Measurements from ENCODE around the gene PROP1. TPM values are rescaled to one million over a fixed set of nuclear protein-coding genes. Genes with fewer than 3 reads are reported as not detected.

Gene PROP1
- total and polyA plus RNA-seq, 10 donors = not detected

- no peaks in the 10 kb centered on the region for H3K36me3 ChIP-seq
- WGBS, 5 donors = 23 to 52% (median 35%) methylated on average over 20 to 46 of the region's 46 CpGs
Observed at GRCh38 chr5:177983763-177984583, 12.1 kb downstream of the PROP1 start.

GRCh38 chr5:177982956-177983355 lies 13.1 kb downstream of the PROP1 start:
- WGBS, 5 donors = 78 to 93% (median 90%) methylated on average over 5 of the region's 5 CpGs
- H3K4me1 ChIP-seq = peaks cover 0 to 24% (median 6%) of the 10 kb centered on the region in 6 donors
- H3K4me3 ChIP-seq = no peak overlapping the region
- TF ChIP-seq POLR2A (IDR thresholded peaks at IDR 0.05) = no peak
- TF ChIP-seq POLR2AphosphoS5 (IDR thresholded peaks at IDR 0.05) = no peak
- TF ChIP-seq, protein P1, sequence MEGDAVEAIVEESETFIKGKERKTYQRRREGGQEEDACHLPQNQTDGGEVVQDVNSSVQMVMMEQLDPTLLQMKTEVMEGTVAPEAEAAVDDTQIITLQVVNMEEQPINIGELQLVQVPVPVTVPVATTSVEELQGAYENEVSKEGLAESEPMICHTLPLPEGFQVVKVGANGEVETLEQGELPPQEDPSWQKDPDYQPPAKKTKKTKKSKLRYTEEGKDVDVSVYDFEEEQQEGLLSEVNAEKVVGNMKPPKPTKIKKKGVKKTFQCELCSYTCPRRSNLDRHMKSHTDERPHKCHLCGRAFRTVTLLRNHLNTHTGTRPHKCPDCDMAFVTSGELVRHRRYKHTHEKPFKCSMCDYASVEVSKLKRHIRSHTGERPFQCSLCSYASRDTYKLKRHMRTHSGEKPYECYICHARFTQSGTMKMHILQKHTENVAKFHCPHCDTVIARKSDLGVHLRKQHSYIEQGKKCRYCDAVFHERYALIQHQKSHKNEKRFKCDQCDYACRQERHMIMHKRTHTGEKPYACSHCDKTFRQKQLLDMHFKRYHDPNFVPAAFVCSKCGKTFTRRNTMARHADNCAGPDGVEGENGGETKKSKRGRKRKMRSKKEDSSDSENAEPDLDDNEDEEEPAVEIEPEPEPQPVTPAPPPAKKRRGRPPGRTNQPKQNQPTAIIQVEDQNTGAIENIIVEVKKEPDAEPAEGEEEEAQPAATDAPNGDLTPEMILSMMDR (IDR thresholded peaks at IDR 0.05 in 8 of 11, conservative IDR thresholded peaks at IDR 0.05 in 3 of 11) = no peak
- no peaks in the 10 kb centered on the region for H3K36me3 ChIP-seq
- H3K27ac ChIP-seq = no peak overlapping the region
- intact Hi-C loops (cut with DNase I; ENCODE audit: low total_unique reads) = no loop called here
- DNase-seq = no peak
- no peaks in the 10 kb centered on the region for H3K9me3 ChIP-seq
- H3K27me3 ChIP-seq (replicated peaks in 1 of 7) = peaks cover 4 to 74% (median 48%) of the 10 kb centered on the region in 7 donors

More at GRCh38 chr5:177983763-177984583, 12.1 kb downstream of the PROP1 start:
- H3K4me3 ChIP-seq = peak overlapping the region in 3 of 8 donors; percentile 22 to 49 (median 25)
- TF ChIP-seq, protein P1 (IDR thresholded peaks at IDR 0.05 in 8 of 11, conservative IDR thresholded peaks at IDR 0.05 in 3 of 11) = peak in 1 of 11 experiments; percentile 16
- TF ChIP-seq POLR2A (IDR thresholded peaks at IDR 0.05) (no peak), POLR2AphosphoS5 (IDR thresholded peaks at IDR 0.05) (no peak)
- H3K9me3 ChIP-seq = no peaks in the 10 kb centered on the region
- no peak overlapping the region for H3K27ac ChIP-seq
- peaks cover 0 to 24% (median 6%) of the 10 kb centered on the region in 6 donors for H3K4me1 ChIP-seq
- intact Hi-C loops (cut with DNase I; ENCODE audit: low total_unique reads) = no loop called here
- DNase-seq = no peak
- peaks cover 4 to 75% (median 48%) of the 10 kb centered on the region in 7 donors for H3K27me3 ChIP-seq (replicated peaks in 1 of 7)

DNA sequence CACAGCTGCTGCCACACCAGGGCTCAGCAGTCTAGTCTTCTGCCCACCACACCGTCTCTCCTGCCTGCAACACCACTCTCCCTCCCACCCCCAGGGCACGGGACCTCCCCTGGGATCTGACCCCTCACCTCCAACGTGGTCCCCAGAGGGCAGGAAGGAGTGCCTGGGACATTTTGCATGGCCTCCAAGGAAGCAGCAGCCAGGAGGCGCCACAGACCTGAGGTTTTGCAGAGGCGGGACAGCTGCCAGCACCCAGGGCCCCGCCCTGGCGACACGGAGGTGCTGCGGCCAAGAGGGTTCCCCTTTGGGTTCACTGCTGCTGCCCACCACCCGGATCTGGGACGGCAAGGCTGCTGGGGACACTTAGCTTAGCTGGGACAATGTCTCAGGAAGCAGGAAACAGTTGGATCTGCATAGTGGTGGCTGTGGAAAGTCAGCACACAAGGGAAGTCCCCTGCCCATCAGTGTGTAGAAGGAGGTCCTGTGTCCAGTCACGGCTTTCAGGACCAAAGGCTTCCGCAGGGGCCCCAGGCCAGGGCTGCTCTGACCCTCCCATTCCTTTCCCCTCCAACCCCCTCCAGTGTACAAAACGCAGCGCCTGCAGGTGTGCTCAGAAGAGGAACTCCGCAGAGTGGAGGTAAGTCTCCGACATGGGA lies 13.8 kb downstream of the PROP1 start:
- H3K4me3 ChIP-seq = no peak overlapping the region
- H3K4me1 ChIP-seq = peaks cover 0 to 24% (median 6%) of the 10 kb centered on the region in 6 donors
- DNase-seq = no peak
- no peaks in the 10 kb centered on the region for H3K36me3 ChIP-seq
- H3K9me3 ChIP-seq = no peaks in the 10 kb centered on the region
- WGBS, 5 donors = 16 to 38% (median 23%) methylated on average over 11 to 17 of the region's 17 CpGs
- H3K27me3 ChIP-seq (replicated peaks in 1 of 7) = peaks cover 4 to 66% (median 48%) of the 10 kb centered on the region in 7 donors
- no peak overlapping the region for H3K27ac ChIP-seq
- peak in 2 of 3 donors; percentile 38 to 47 for TF ChIP-seq POLR2AphosphoS5 (IDR thresholded peaks at IDR 0.05)
- TF ChIP-seq, protein P1 (IDR thresholded peaks at IDR 0.05 in 8 of 11, conservative IDR thresholded peaks at IDR 0.05 in 3 of 11) = peak in 5 of 11 experiments; percentile 12 to 33 (median 26)
- TF ChIP-seq POLR2A (IDR thresholded peaks at IDR 0.05) = no peak
- intact Hi-C loops (cut with DNase I; ENCODE audit: low total_unique reads) = no loop called here
